Femur (tissue), 1 donor: ENCODE measurements around the gene C22orf31.
"Not testable (repeated sequence)": the region's sequence is repeated elsewhere in the genome, so short reads cannot be mapped to it uniquely, and the experiment has no call there.

Source experiments
- DNase-seq: peaks from one replicate; pipeline ENCODE4 v3.0.0-alpha.2; 2017

The C22orf31 gene

GRCh38 chr22:29061773-29062172, at the start of gene C22orf31:
C22orf31 (minus strand) TSS chr22:29061831; CDS start chr22:29061792, 39 bp downstream.
- DNase-seq, result no peak

- no peak for DNase-seq
Observed at GRCh38 chr22:29110946-29111345, 49.3 kb upstream of the C22orf31 start.

GRCh38 chr22:29109822-29110221, 48.2 kb upstream of the C22orf31 start:
- no peak for DNase-seq

- no peak for DNase-seq
Observed at GRCh38 chr22:29108137-29108536, 46.5 kb upstream of the C22orf31 start.

- DNase-seq, result no peak
Observed at GRCh38 chr22:29106839-29107238, 45.2 kb upstream of the C22orf31 start.

GRCh38 chr22:29105468-29105867, 43.8 kb upstream of the C22orf31 start:
- no peak for DNase-seq

- no peak for DNase-seq
Observed at GRCh38 chr22:29103121-29103520, 41.5 kb upstream of the C22orf31 start.

- no peak for DNase-seq
Observed at GRCh38 chr22:29102300-29102699, 40.7 kb upstream of the C22orf31 start.

GRCh38 chr22:29098296-29098695, 36.7 kb upstream of the C22orf31 start:
- DNase-seq, result no peak

- DNase-seq, result no peak
Observed at GRCh38 chr22:29096736-29097669, 35.4 kb upstream of the C22orf31 start.

GRCh38 chr22:29095459-29095858, 33.8 kb upstream of the C22orf31 start:
- DNase-seq, result no peak

- no peak for DNase-seq
Observed at GRCh38 chr22:29093501-29094300, 32.1 kb upstream of the C22orf31 start.

GRCh38 chr22:29093030-29093429, 31.4 kb upstream of the C22orf31 start:
- DNase-seq, result no peak

GRCh38 chr22:29092243-29092642, 30.6 kb upstream of the C22orf31 start:
- DNase-seq, result no peak

GRCh38 chr22:29090039-29090438, 28.4 kb upstream of the C22orf31 start:
- no peak for DNase-seq

- no peak for DNase-seq
Observed at GRCh38 chr22:29089507-29089906, 27.9 kb upstream of the C22orf31 start.

- no peak for DNase-seq
Observed at GRCh38 chr22:29088809-29089208, 27.2 kb upstream of the C22orf31 start.

GRCh38 chr22:29087012-29087411, 25.4 kb upstream of the C22orf31 start:
- no peak for DNase-seq

- DNase-seq, result no peak
Observed at GRCh38 chr22:29083933-29084591, 22.4 kb upstream of the C22orf31 start.

- not testable (repeated sequence) for DNase-seq
Observed at GRCh38 chr22:29083576-29083932, 21.9 kb upstream of the C22orf31 start.

GRCh38 chr22:29082826-29083545, 21.4 kb upstream of the C22orf31 start:
- no peak for DNase-seq

GRCh38 chr22:29081517-29082236, 20.0 kb upstream of the C22orf31 start:
- no peak for DNase-seq
